Breast epithelium (tissue), 3 donors: ENCODE data around the gene DMD.

Experiments
- CTCF ChIP-seq, 3 donors: fragments of 450-650 bp; IDR thresholded peaks; one replicate each; pipeline ENCODE4 v1.5.1; 2016 to 2017; ENCODE audit warnings: antibody characterized with exemption in 3 of 3, mild to moderate bottlenecking in 3 of 3, moderate library complexity in 3 of 3
- POLR2A ChIP-seq: fragments of 450-650 bp; IDR thresholded peaks from one replicate; pipeline ENCODE4 v1.6.1; 2016; ENCODE audit warnings: antibody characterized with exemption, mild to moderate bottlenecking, moderate library complexity
- POLR2AphosphoS5 ChIP-seq, 3 donors: sonication (generic); formaldehyde crosslinking; IDR thresholded peaks; one replicate each; pipeline ENCODE4 v1.6.1; 2017; ENCODE audit warnings: antibody characterized with exemption in 3 of 3

- TF ChIP-seq POLR2A (no peak), CTCF (IDR thresholded peaks at IDR 0.05) (no peak), POLR2AphosphoS5 (IDR thresholded peaks at IDR 0.05) (no peak)
Measured at GRCh38 chrX:32370456-32371205, 840.7 kb downstream of the DMD start.
